GM23338 (cell line): ENCODE data around the gene PRDM7. TPM values are rescaled to one million over a fixed set of nuclear protein-coding genes. Genes with fewer than 3 reads are reported as not detected.

Source experiments
- CREB1 ChIP-seq: fragments of 250-450 bp; sonication (Bioruptor Pico); IDR thresholded peaks from 2 replicates; pipeline ENCODE4 v1.5.0; 2020; ENCODE audit warnings: low read depth, mild to moderate bottlenecking, moderate library complexity
- EZH2 ChIP-seq: fragments of 200-600 bp; sonication (generic); IDR thresholded peaks from one replicate; pipeline ENCODE4 v1.8.0; 2017; ENCODE audit warnings: antibody characterized with exemption, mild to moderate bottlenecking, low read depth; ENCODE audit not compliant: unreplicated experiment
- EZH2phosphoT487 ChIP-seq: fragments of 200-600 bp; sonication (generic); IDR thresholded peaks from one replicate; pipeline ENCODE4 v1.8.1; 2018; ENCODE audit warnings: antibody characterized with exemption; ENCODE audit not compliant: unreplicated experiment
- POLR2AphosphoS5 ChIP-seq: IDR thresholded peaks from 2 replicates; pipeline ENCODE4 v1.6.1; 2016; ENCODE audit warnings: antibody characterized with exemption, low read depth
- ZNF114 ChIP-seq: fragments of 250-450 bp; sonication (Bioruptor Pico); IDR thresholded peaks from 2 replicates; pipeline ENCODE4 v1.5.0; 2020; ENCODE audit warnings: mild to moderate bottlenecking, moderate library complexity
- ZNF462 ChIP-seq: fragments of 250-450 bp; sonication (Bioruptor Pico); IDR thresholded peaks from 2 replicates; pipeline ENCODE4 v1.5.0; 2020; ENCODE audit warnings: mild to moderate bottlenecking, moderate library complexity
- polyA plus RNA-seq: library from polyadenylated mRNA; unstranded; fragments of >200 nt; fragmentation: Nextera tagmentation; extraction: Ambion mirVana; gene quantifications from 2 replicates; pipeline ENCODE4 v1.2.1, GENCODE V29; 2016
- total RNA-seq: library from RNA; depleted of rRNA; stranded (reverse); fragments of >200 nt; shearing (Covaris generic); gene quantifications from 2 replicates; pipeline ENCODE4 v1.2.3, GENCODE V29; 2014; rRNA removed
- TF ChIP-seq, protein P1 (sequence below), 2 experiments: fragments of 200-600 bp in 1 of 2; sonication (generic) in 1 of 2; conservative IDR thresholded peaks; 2 replicates each; pipeline versions ENCODE4 v1.5.1 to v1.6.1; 2016 to 2017; ENCODE audit warnings: antibody characterized with exemption in 2 of 2, low read depth in 2 of 2, mild to moderate bottlenecking in 2 of 2, moderate library complexity in 1 of 2
- TF ChIP-seq, protein P2 (sequence below): IDR thresholded peaks from 2 replicates; pipeline ENCODE4 v1.6.1; 2016; ENCODE audit warnings: antibody characterized with exemption

PRDM7 gene
- total and polyA plus RNA-seq, 2 experiments from 2014 or later, result 0.08 TPM; not detected in 1

- no peak for TF ChIP-seq ZNF462 (CRISPR knock-in tag)
- no peak for TF ChIP-seq EZH2
- TF ChIP-seq, protein P1, sequence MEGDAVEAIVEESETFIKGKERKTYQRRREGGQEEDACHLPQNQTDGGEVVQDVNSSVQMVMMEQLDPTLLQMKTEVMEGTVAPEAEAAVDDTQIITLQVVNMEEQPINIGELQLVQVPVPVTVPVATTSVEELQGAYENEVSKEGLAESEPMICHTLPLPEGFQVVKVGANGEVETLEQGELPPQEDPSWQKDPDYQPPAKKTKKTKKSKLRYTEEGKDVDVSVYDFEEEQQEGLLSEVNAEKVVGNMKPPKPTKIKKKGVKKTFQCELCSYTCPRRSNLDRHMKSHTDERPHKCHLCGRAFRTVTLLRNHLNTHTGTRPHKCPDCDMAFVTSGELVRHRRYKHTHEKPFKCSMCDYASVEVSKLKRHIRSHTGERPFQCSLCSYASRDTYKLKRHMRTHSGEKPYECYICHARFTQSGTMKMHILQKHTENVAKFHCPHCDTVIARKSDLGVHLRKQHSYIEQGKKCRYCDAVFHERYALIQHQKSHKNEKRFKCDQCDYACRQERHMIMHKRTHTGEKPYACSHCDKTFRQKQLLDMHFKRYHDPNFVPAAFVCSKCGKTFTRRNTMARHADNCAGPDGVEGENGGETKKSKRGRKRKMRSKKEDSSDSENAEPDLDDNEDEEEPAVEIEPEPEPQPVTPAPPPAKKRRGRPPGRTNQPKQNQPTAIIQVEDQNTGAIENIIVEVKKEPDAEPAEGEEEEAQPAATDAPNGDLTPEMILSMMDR (conservative IDR thresholded peaks at IDR 0.05; ENCODE audit: low read depth in 2 of 2), result no peak
- TF ChIP-seq POLR2AphosphoS5, result no peak
- no peak for TF ChIP-seq ZNF114 (CRISPR knock-in tag)
- no peak for TF ChIP-seq EZH2phosphoT487
- TF ChIP-seq, protein P2, sequence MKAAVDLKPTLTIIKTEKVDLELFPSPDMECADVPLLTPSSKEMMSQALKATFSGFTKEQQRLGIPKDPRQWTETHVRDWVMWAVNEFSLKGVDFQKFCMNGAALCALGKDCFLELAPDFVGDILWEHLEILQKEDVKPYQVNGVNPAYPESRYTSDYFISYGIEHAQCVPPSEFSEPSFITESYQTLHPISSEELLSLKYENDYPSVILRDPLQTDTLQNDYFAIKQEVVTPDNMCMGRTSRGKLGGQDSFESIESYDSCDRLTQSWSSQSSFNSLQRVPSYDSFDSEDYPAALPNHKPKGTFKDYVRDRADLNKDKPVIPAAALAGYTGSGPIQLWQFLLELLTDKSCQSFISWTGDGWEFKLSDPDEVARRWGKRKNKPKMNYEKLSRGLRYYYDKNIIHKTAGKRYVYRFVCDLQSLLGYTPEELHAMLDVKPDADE, result no peak
- TF ChIP-seq CREB1 (CRISPR knock-in tag), result no peak
These were observed 70.1 kb downstream of the PRDM7 start (continued) for GRCh38 chr16:90007015-90007414.

Other genes with a start within 250 kb of the PRDM7 start
- gene SPIRE2, start 248.9 kb downstream of the PRDM7 start, total RNA-seq, result 10.1 and 15.2 TPM in 2 replicates
- 5.0 and 6.5 TPM in 2 replicates for gene SPIRE2, start 248.9 kb downstream of the PRDM7 start, polyA plus RNA-seq
- gene TCF25, start 203.7 kb downstream of the PRDM7 start, total RNA-seq, result 95.4 and 96.4 TPM in 2 replicates
- gene TCF25, start 203.7 kb downstream of the PRDM7 start, polyA plus RNA-seq, result 143 and 149 TPM in 2 replicates
- gene MC1R, start 158.5 kb downstream of the PRDM7 start, total RNA-seq, result 2.9 and 4.3 TPM in 2 replicates
- 0.74 and 0.97 TPM in 2 replicates for gene MC1R, start 158.5 kb downstream of the PRDM7 start, polyA plus RNA-seq
- gene TUBB3, start 154.0 kb downstream of the PRDM7 start, total RNA-seq, result 431 and 443 TPM in 2 replicates
- gene TUBB3, start 154.0 kb downstream of the PRDM7 start, polyA plus RNA-seq, result 139 and 149 TPM in 2 replicates
- 83.5 and 89.9 TPM in 2 replicates for gene DEF8, start 128.6 kb downstream of the PRDM7 start, total RNA-seq
- gene DEF8, start 128.6 kb downstream of the PRDM7 start, polyA plus RNA-seq, result 98.9 and 105 TPM in 2 replicates
- 69.2 and 90.8 TPM in 2 replicates for gene DBNDD1, start 57.9 kb downstream of the PRDM7 start, total RNA-seq
- gene DBNDD1, start 57.9 kb downstream of the PRDM7 start, polyA plus RNA-seq, result 62.5 and 63.3 TPM in 2 replicates